K562 (cell line): ENCODE results near the gene GRIN2D. TPM values are rescaled to one million over a fixed set of nuclear protein-coding genes. Genes with fewer than 3 reads are reported as not detected.

Source experiments
- CHD7 ChIP-seq: fragments of 200-600 bp; sonication (generic); IDR thresholded peaks from one replicate; pipeline ENCODE4 v1.6.1; 2012; ENCODE audit warnings: mild to moderate bottlenecking, low read depth, low read length, inconsistent platforms
- HCFC1 ChIP-seq: IDR thresholded peaks from 2 replicates; pipeline ENCODE4 v1.6.1; 2012; ENCODE audit warnings: low read depth, low read length, improper control_type of control experiment
- HOMEZ ChIP-seq: fragments of 250-450 bp; sonication (Bioruptor Pico); IDR thresholded peaks from 2 replicates; pipeline ENCODE4 v1.4.0; 2020; ENCODE audit warnings: mild to moderate bottlenecking, moderate library complexity
- MXD1 ChIP-seq: fragments of 250-450 bp; sonication (Bioruptor Pico); IDR thresholded peaks from 2 replicates; pipeline ENCODE4 v1.8.0; 2021; ENCODE audit warnings: borderline replicate concordance, mild to moderate bottlenecking, moderate library complexity; ENCODE audit not compliant: poor library complexity, severe bottlenecking
- MYC ChIP-seq, 2 experiments: fragments of 250-450 bp in 1 of 2; sonication (Bioruptor Pico) in 1 of 2; IDR thresholded peaks; 2 replicates each; pipeline versions ENCODE4 v1.5.1 to v1.6.1; 2012 to 2021; ENCODE audit warnings: low read depth in 2 of 2, borderline replicate concordance in 1 of 2, improper control_type of control experiment in 1 of 2, low read length in 1 of 2, mild to moderate bottlenecking in 1 of 2, moderate library complexity in 1 of 2
- PTBP1 ChIP-seq: fragments of 200-400 bp; formaldehyde crosslinking; IDR thresholded peaks from 2 replicates; pipeline ENCODE4 v1.6.1; 2017; ENCODE audit warnings: low read depth, low read length
- RBFOX2 ChIP-seq: fragments of 200-400 bp; formaldehyde crosslinking; IDR thresholded peaks from 2 replicates; pipeline ENCODE4 v1.6.1; 2017; ENCODE audit warnings: low read depth, mild to moderate bottlenecking, low read length, moderate library complexity
- RFX7 ChIP-seq: fragments of 250-450 bp; sonication (Bioruptor Pico); IDR thresholded peaks from 2 replicates; pipeline ENCODE4 v1.5.1; 2021; ENCODE audit warnings: mild to moderate bottlenecking
- RNF219 ChIP-seq: fragments of 250-450 bp; sonication (Bioruptor Pico); IDR thresholded peaks from 2 replicates; pipeline ENCODE4 v1.5.0; 2022; ENCODE audit warnings: mild to moderate bottlenecking
- SP1 ChIP-seq: sonication (generic); formaldehyde crosslinking; IDR thresholded peaks from 2 replicates; pipeline ENCODE4 v1.8.1; 2022; ENCODE audit warnings: mild to moderate bottlenecking, missing genetic modification reagents
- ZKSCAN3 ChIP-seq: fragments of 250-450 bp; sonication (Bioruptor Pico); IDR thresholded peaks from 2 replicates; pipeline ENCODE4 v1.4.0; 2020
- polyA plus RNA-seq, 8 experiments: library from polyadenylated mRNA; depleted of rRNA in 4 of 8; stranded (reverse) in 5 of 8; unstranded in 3 of 8; fragments of >200 nt; fragmentation: Nextera tagmentation in 2 of 8; fragmentation: Illumina TruSeq in 1 of 8; extraction: Ambion mirVana in 2 of 8; extraction: Trizol in 1 of 8; gene quantifications; 2 replicates each; pipeline versions ENCODE4 v1.2.1 to v1.2.3, GENCODE V29; 2011 to 2014; ENCODE audit warnings: inconsistent platforms in 1 of 8, missing spikeins in 1 of 8
- total RNA-seq, 7 experiments: library from RNA; depleted of rRNA in 6 of 7; stranded (reverse); fragments of >200 nt in 6 of 7; fragmentation: Illumina TruSeq in 2 of 7; extraction: Trizol in 2 of 7; gene quantifications; 2 replicates each; pipeline versions ENCODE4 v1.2.1 to v1.2.3, GENCODE V29; 2011 to 2021; ENCODE audit warnings: low replicate concordance in 1 of 7

GRIN2D gene
- total and polyA plus RNA-seq, 9 of the 15 experiments (the other 6 are each of a cell fraction or from before 2014, with no cell fraction given) = 0.32 to 31.5 (median 1.8) TPM

DNA sequence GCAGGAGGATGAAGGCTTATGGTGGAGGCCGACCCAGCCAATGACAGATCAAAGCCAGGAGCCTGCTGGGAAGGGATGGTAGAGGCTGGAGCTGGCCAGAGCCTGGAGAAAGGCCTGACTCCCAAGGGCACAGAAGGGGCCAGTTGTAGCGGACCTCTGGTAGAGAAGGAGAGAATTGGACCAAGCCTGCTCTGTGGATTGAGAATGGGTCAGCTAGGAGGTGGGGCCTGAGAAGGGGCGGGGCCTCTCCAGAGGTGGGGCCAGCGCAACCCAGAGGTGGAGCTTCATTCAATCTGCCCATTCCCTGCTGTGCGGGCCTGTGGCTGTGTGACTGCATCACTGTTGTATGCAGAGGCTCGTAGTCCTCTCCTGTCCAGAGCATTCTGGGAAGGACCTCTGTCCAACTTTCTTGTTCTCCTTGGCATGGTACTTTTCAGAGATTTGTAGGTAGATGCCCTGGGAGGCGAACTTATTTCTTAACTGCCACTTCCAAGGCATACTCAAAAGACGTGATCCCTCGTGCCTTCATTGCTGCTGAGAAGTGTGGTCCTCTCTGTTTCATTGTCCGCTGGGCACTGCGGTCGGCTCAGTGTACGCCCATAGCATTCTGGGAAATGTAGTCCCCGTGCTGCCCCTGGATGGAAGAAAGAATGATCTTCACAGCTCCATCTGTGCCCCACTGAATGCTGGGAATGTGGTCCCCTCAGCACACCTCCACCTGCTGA is 6.7 kb downstream of the GRIN2D start (continued):
- TF ChIP-seq RNF219 (CRISPR knock-in tag) (no peak), MYC (IDR thresholded peaks at IDR 0.05; ENCODE audit: low read depth, low read length) (no peak), MYC (CRISPR knock-in tag; IDR thresholded peaks at IDR 0.05; ENCODE audit: borderline replicate concordance, low read depth) (no peak), HCFC1 (peak; percentile 79), PTBP1 (no peak), MXD1 (CRISPR knock-in tag) (no peak), RBFOX2 (peak; percentile 45), SP1 (peak; percentile 82), ZKSCAN3 (no peak), RFX7 (CRISPR knock-in tag) (no peak), CHD7 (no peak), HOMEZ (no peak)
